H9 (cell line): ENCODE results near the gene FILIP1. TPM values are rescaled to one million over a fixed set of nuclear protein-coding genes. Genes with fewer than 3 reads are reported as not detected.

Source experiments
- DNase-seq: peaks from one replicate; pipeline ENCODE4 v3.0.0-alpha.2; 2017
- H2AFZ ChIP-seq: one replicate; pipeline ENCODE4 v1.6.1; 2013; ENCODE audit warnings: mild to moderate bottlenecking, low read length, control low read depth, moderate library complexity
- H2AK5ac ChIP-seq: 2 replicates; pipeline ENCODE4 v1.6.1; 2013; ENCODE audit warnings: low read length, control low read depth, mixed read lengths; ENCODE audit not compliant: insufficient read length
- H2BK120ac ChIP-seq: one replicate; pipeline ENCODE4 v1.6.1; 2013; ENCODE audit warnings: low read depth, mild to moderate bottlenecking, low read length, control low read depth, inconsistent platforms; ENCODE audit not compliant: poor library complexity, severe bottlenecking
- H2BK12ac ChIP-seq: 2 replicates; pipeline ENCODE4 v1.6.1; 2013; ENCODE audit warnings: low read length, control low read depth, mixed read lengths, low read depth; ENCODE audit not compliant: insufficient read length
- H2BK15ac ChIP-seq: 2 replicates; pipeline ENCODE4 v1.6.1; 2013; ENCODE audit warnings: low read depth, low read length, control low read depth
- H2BK20ac ChIP-seq: one replicate; pipeline ENCODE4 v1.6.1; 2013; ENCODE audit warnings: low read depth, mild to moderate bottlenecking, low read length, control low read depth, inconsistent platforms; ENCODE audit not compliant: poor library complexity, severe bottlenecking
- H2BK5ac ChIP-seq: 2 replicates; pipeline ENCODE4 v1.6.1; 2013; ENCODE audit warnings: low read length, control low read depth, mixed read lengths; ENCODE audit not compliant: insufficient read length
- H3K14ac ChIP-seq: 2 replicates; pipeline ENCODE4 v1.6.1; 2013; ENCODE audit warnings: low read length, control low read depth; ENCODE audit not compliant: insufficient read depth
- H3K18ac ChIP-seq: 2 replicates; pipeline ENCODE4 v1.6.1; 2013; ENCODE audit warnings: low read depth, mild to moderate bottlenecking, mixed read lengths, low read length, control low read depth; ENCODE audit not compliant: insufficient read length
- H3K23ac ChIP-seq: 2 replicates; pipeline ENCODE4 v1.6.1; 2013; ENCODE audit warnings: low read length, control low read depth, mixed read lengths, low read depth; ENCODE audit not compliant: insufficient read length
- H3K23me2 ChIP-seq: 2 replicates; pipeline ENCODE4 v1.6.1; 2013; ENCODE audit warnings: low read depth, mild to moderate bottlenecking, mixed read lengths, low read length, control low read depth; ENCODE audit not compliant: insufficient read length, poor library complexity, severe bottlenecking
- H3K27ac ChIP-seq: 2 replicates; pipeline ENCODE4 v1.5.1; 2013; ENCODE audit warnings: low read length, control low read depth, mixed read lengths, low read depth; ENCODE audit not compliant: insufficient read length
- H3K27me3 ChIP-seq: 2 replicates; pipeline ENCODE4 v1.6.1; 2013; ENCODE audit warnings: low read length, control low read depth, inconsistent platforms; ENCODE audit not compliant: insufficient read depth
- H3K4ac ChIP-seq: 2 replicates; pipeline ENCODE4 v1.6.1; 2013; ENCODE audit warnings: low read depth, mild to moderate bottlenecking, control low read depth, inconsistent platforms, low read length, moderate library complexity
- H3K4me1 ChIP-seq: 2 replicates; pipeline ENCODE4 v1.6.1; 2013; ENCODE audit warnings: low read length, control low read depth, inconsistent platforms; ENCODE audit not compliant: insufficient read depth
- H3K4me2 ChIP-seq: 2 replicates; pipeline ENCODE4 v1.6.1; 2013; ENCODE audit warnings: low read length, control low read depth, mixed read lengths; ENCODE audit not compliant: insufficient read length, insufficient read depth
- H3K56ac ChIP-seq: 2 replicates; pipeline ENCODE4 v1.6.1; 2013; ENCODE audit warnings: low read depth, mild to moderate bottlenecking, mixed read lengths, low read length, control low read depth; ENCODE audit not compliant: insufficient read length
- H3K79me1 ChIP-seq: 2 replicates; pipeline ENCODE4 v1.6.1; 2013; ENCODE audit warnings: low read depth, mild to moderate bottlenecking, moderate library complexity, low read length, control low read depth, inconsistent platforms; ENCODE audit not compliant: insufficient read depth, poor library complexity, severe bottlenecking
- H3K79me2 ChIP-seq: 2 replicates; pipeline ENCODE4 v1.6.1; 2013; ENCODE audit warnings: low read length, control low read depth, inconsistent platforms; ENCODE audit not compliant: insufficient read depth
- H3K9ac ChIP-seq: 2 replicates; pipeline ENCODE4 v1.6.1; 2013; ENCODE audit warnings: low read length, control low read depth, mixed read lengths; ENCODE audit not compliant: insufficient read length; ENCODE audit errors: extremely low read depth
- H3K9me3 ChIP-seq: one replicate; pipeline ENCODE4 v1.6.1; 2013; ENCODE audit warnings: low read depth, low read length, inconsistent platforms; ENCODE audit not compliant: control insufficient read depth
- H3T11ph ChIP-seq: one replicate; pipeline ENCODE4 v1.6.1; 2013; ENCODE audit warnings: mild to moderate bottlenecking, low read length, control low read depth, inconsistent platforms
- H4K20me1 ChIP-seq: one replicate; pipeline ENCODE4 v1.6.1; 2013; ENCODE audit not compliant: control insufficient read depth, insufficient read length, insufficient read depth
- H4K5ac ChIP-seq: 2 replicates; pipeline ENCODE4 v1.6.1; 2013; ENCODE audit warnings: low read depth, mild to moderate bottlenecking, mixed read lengths, low read length, control low read depth; ENCODE audit not compliant: insufficient read length
- H4K8ac ChIP-seq: replicated peaks from 2 replicates; pipeline ENCODE4 v1.6.1; 2013; ENCODE audit warnings: low read length, control low read depth, mixed read lengths, low read depth; ENCODE audit not compliant: insufficient read length
- H4K91ac ChIP-seq: 2 replicates; pipeline ENCODE4 v1.6.1; 2013; ENCODE audit warnings: low read depth, mild to moderate bottlenecking, moderate library complexity, mixed read lengths, low read length, control low read depth; ENCODE audit not compliant: insufficient read length
- H3K27ac Mint-ChIP-seq, 3 experiments: 2 replicates in 2 of 3; 3 replicates in 1 of 3; pipeline ENCODE4 v1.8.0; 2020 to 2021; ENCODE audit warnings: mixed read lengths in 3 of 3, mild to moderate bottlenecking in 1 of 3, moderate library complexity in 1 of 3
- H3K27me3 Mint-ChIP-seq: 2 replicates; pipeline ENCODE4 v1.8.0; 2021; ENCODE audit warnings: low read depth, mild to moderate bottlenecking, moderate library complexity, mixed read lengths
- H3K36me3 Mint-ChIP-seq, 3 experiments: 2 replicates in 2 of 3; 3 replicates in 1 of 3; pipeline ENCODE4 v1.8.0; 2020 to 2021; ENCODE audit warnings: low read depth in 3 of 3, mixed read lengths in 3 of 3; ENCODE audit not compliant: insufficient read depth in 1 of 3
- H3K4me1 Mint-ChIP-seq, 2 experiments: 2 replicates each; pipeline ENCODE4 v1.8.0; 2020; ENCODE audit warnings: mixed read lengths in 2 of 2
- H3K4me3 Mint-ChIP-seq, 2 experiments: 2 replicates in 1 of 2; 3 replicates in 1 of 2; pipeline ENCODE4 v1.8.0; 2020 to 2021; ENCODE audit warnings: mild to moderate bottlenecking in 2 of 2, mixed read lengths in 2 of 2, moderate library complexity in 1 of 2
- H3K9me3 Mint-ChIP-seq, 2 experiments: 2 replicates in 1 of 2; 3 replicates in 1 of 2; pipeline ENCODE4 v1.8.0; 2020; ENCODE audit warnings: mild to moderate bottlenecking in 2 of 2, mixed read lengths in 2 of 2, moderate library complexity in 1 of 2
- CTCF ChIP-seq: fragments of 200-600 bp; sonication (generic); conservative IDR thresholded peaks from 3 replicates; pipeline ENCODE4 v1.8.0; 2021; ENCODE audit warnings: antibody characterized with exemption, mild to moderate bottlenecking
- WGBS: extraction: QIAGEN DNeasy Blood & Tissue Kit; methylation state at CpG from one replicate; pipeline ENCODE4 v1.1.7; 2013; ENCODE audit warnings: missing lambda C conversion rate, low lambda C conversion rate, mixed read lengths; ENCODE audit not compliant: insufficient read length; ENCODE audit errors: extremely low coverage; 5-methylcytosine and 5-hydroxymethylcytosine counted together
- total RNA-seq: library from RNA; stranded (reverse); gene quantifications from 2 replicates; pipeline ENCODE4 v1.2.1, GENCODE V29; 2021

The FILIP1 gene
- total RNA-seq, 1 experiment from 2014 or later, result 10.5 TPM

DNA sequence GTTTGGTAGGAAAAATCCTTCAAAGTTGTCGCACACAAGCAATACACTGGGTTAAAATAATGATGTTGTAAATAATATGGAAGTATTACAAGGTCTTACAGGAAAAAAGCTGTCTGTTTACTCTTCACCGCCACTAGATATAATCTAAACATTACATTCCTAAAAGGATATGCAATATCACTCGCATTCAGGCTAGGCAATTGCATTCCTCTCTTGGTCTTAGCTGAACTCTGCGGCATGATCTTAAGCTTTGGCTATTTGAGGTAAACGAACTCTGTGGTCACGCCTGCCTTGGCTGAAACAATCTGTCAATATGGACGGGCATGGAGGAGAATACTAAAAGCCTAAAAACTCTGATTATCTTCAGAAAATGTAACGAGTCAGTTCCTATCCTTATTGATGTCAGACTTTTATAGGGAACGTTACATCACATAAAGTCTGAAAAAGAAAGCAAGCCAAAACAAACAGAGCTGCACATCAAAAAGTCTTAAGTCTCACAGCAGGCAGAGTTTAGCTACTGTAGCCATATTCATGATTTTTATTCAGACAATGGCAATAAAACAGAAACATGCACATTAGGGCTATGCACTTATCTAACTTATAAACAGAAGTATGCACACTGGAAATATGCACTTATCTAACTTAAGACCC lies 30.8 kb upstream of the FILIP1 start:
- Mint-ChIP-seq H3K4me3 (no peak overlapping the region), H3K36me3 (no peaks in the 10 kb centered on the region), H3K27ac (no peak overlapping the region; a peak in 2 of 7 replicates), H3K9me3 (peaks cover 0 to 3% of the 10 kb centered on the region in 2 experiments; a peak in 1 of 5 replicates), H3K4me1 (peaks cover 0 to 9% of the 10 kb centered on the region in 2 experiments; a peak in 1 of 4 replicates), H3K27me3 (no peaks in the 10 kb centered on the region)
- DNase-seq, result no peak
- H3K4me2 ChIP-seq, result no peak overlapping the region
- H3K18ac ChIP-seq, result no peak overlapping the region
- no peak overlapping the region for H2BK120ac ChIP-seq
- no peaks in the 10 kb centered on the region for H4K20me1 ChIP-seq
- H2BK15ac ChIP-seq, result no peak overlapping the region
- H4K5ac ChIP-seq, result no peak overlapping the region
- H2BK12ac ChIP-seq, result no peak overlapping the region
- no peak overlapping the region for H2BK5ac ChIP-seq
- no peak for TF ChIP-seq CTCF
- no peaks in the 10 kb centered on the region for H3K27me3 ChIP-seq
- no peak overlapping the region for H4K8ac ChIP-seq
- H2BK20ac ChIP-seq, result no peak overlapping the region
- H3K79me1 ChIP-seq, result no peaks in the 10 kb centered on the region
- no peaks in the 10 kb centered on the region for H3K9me3 ChIP-seq
- H3K79me2 ChIP-seq, result no peaks in the 10 kb centered on the region
- H3K23ac ChIP-seq, result no peak overlapping the region
- no peak overlapping the region for H2AFZ ChIP-seq
- no peak overlapping the region for H3K9ac ChIP-seq
- H3K4ac ChIP-seq, result no peak overlapping the region
- H4K91ac ChIP-seq, result no peak overlapping the region
- no peaks in the 10 kb centered on the region for H3K4me1 ChIP-seq
- no peak overlapping the region for H3T11ph ChIP-seq
- H3K56ac ChIP-seq, result no peak overlapping the region
- no CpG with 5 or more reads among the region's 9 CpGs for WGBS
- H3K27ac ChIP-seq, result no peak overlapping the region
- H3K23me2 ChIP-seq, result no peaks in the 10 kb centered on the region
- no peak overlapping the region for H2AK5ac ChIP-seq
- no peak overlapping the region for H3K14ac ChIP-seq
